DMS53 treated with DMSO at 0.1 percent for 48 hours (cell line): ENCODE measurements around the gene CDK5RAP2.
"Not testable (repeated sequence)": the region's sequence is repeated elsewhere in the genome, so short reads cannot be mapped to it uniquely, and the experiment has no call there.

Experiments used
- DNase-seq: peaks from one replicate; lab custom pipeline; 2025; ENCODE audit not compliant: unreplicated experiment; lab: John Stamatoyannopoulos, UW

The CDK5RAP2 gene

DNA sequence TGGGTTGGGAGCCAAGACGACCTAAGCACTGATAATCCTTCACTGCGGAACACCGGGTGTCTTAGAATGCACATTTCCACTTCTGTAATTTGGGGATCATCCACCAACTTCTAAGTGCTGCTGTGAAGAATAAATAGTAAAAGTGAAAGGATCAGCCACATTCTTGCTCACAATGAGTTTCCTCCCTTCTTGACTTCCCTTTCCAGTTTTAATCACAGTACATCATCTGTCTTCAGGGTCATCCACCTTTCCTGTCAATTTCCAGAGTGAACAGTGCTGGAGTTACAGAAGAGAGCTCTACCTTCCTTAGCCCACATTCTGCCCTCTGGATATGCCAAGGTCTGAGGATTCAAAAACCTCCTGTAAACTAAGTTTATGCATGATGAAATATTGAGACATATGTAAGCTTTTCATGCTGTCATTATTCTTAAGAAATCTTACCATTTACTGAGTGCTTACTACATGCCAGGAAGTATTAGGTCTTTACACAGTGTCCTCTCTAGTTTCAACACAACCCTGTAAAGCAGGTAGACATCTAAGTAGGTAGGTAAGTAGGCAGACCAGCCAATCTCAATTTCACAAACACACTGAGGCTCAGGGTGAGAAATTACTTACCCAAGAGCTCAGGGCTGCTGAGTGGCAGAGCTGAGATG is 105.2 kb downstream of the CDK5RAP2 start:
- DNase-seq, result no peak

GRCh38 chr9:120473608-120474007 is 106.4 kb downstream of the CDK5RAP2 start:
- no peak for DNase-seq

DNA sequence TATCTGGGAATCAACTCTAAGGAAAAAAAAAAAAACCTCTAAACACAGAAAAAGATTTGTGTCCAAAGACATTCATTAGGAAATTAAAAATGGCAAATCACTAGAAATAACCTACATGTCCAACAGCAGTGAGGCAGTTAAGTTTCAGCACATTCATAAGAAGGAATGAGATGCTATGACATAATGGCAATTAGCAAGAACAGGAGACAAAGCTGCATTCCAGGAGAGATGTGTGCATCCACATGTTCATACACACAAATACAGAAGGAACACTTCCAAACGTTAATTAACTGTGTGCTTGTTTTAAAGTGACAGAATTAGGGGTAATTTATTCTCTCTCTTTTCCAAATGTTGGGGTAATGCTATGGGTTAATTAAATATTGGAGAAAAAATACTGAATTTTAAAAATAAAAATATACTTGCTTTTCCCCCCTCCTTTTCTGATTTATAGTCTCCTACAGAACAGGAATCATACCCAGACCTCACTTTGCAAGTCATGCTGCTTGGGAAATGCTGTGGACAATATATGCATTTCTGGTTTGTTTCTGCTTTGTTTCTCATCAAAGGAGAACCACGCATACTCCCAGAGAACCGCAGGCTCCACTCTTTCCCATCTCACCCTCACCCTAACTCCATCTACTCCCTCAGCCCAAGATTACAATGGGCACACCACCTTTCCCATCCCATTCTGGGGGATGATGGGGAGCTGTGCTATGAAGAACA is 114.1 kb downstream of the CDK5RAP2 start:
- DNase-seq, result no peak

GRCh38 chr9:120464887-120465421 is 115.0 kb downstream of the CDK5RAP2 start:
- no peak for DNase-seq

- no peak for DNase-seq
These were observed 115.6 kb downstream of the CDK5RAP2 start for GRCh38 chr9:120464176-120464886.

GRCh38 chr9:120463765-120464164 is 116.2 kb downstream of the CDK5RAP2 start:
- no peak for DNase-seq

DNA sequence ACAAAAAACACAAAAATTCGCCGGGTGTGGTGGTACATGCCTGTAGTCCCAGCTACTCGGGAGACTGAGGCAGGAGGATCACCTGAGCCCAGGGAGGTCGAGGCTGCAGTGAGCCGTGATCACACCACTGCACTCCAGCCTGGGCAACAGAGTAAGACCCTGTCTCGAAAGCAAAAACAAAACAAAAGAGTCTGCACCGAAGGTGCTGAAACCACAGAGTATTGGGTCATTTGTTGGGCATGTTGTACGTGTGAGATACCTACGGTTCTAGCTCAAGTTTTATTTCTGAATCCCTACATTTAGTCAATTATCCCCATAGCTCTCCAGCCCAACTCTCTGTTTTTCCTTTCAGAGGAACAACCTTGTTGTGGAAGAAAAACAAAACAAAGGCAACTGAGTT is 118.3 kb downstream of the CDK5RAP2 start:
- DNase-seq, result not testable (repeated sequence)

DNA sequence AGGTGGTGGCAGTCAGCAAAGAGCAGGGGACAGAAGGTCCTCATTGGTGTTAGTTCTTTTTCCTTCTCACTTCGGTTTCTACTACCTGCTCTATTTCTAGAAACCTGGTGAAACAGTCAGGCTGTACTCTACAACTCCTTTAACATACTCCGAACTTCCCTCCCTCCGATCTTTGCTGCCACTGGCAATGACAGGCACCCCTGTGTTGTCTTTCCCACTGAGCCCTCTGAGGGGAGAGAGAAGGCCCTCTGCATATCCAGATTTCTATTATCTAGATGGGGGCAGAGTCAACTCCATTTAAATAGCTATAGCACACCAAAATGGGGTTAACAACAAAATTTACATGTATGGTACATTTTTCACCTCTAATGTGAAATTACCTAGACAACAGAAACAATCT is 123.7 kb downstream of the CDK5RAP2 start:
- DNase-seq, result no peak

- no peak for DNase-seq
These were observed 125.5 kb downstream of the CDK5RAP2 start for GRCh38 chr9:120454467-120454866.

GRCh38 chr9:120453792-120454191 is 126.2 kb downstream of the CDK5RAP2 start:
- DNase-seq, result no peak

- DNase-seq, result no peak
These were observed 127.3 kb downstream of the CDK5RAP2 start for GRCh38 chr9:120452631-120453030.

GRCh38 chr9:120450916-120451315 is 129.1 kb downstream of the CDK5RAP2 start:
- DNase-seq, result no peak

GRCh38 chr9:120449566-120449965 is 130.4 kb downstream of the CDK5RAP2 start:
- no peak for DNase-seq

- no peak for DNase-seq
These were observed 131.9 kb downstream of the CDK5RAP2 start for GRCh38 chr9:120447959-120448500.

DNA sequence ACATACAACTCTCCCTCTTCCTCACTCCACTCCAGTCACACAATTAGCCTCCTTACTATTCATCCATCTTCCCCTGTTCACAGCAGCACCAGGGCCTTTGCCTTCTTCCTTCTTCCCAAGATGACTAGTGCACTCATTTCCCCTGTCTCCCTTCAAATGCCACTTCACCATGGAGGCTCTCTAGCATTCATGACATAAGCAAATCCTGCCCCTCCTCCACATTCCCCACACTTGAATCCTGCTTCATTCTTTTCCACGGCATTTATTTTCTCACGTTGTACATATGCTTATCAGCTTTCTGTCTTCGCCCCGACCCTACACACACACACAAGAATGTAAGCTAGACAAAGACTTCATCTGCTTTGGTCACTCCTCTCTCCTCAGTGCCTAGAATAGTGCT is 133.3 kb downstream of the CDK5RAP2 start:
- DNase-seq, result no peak

DNA sequence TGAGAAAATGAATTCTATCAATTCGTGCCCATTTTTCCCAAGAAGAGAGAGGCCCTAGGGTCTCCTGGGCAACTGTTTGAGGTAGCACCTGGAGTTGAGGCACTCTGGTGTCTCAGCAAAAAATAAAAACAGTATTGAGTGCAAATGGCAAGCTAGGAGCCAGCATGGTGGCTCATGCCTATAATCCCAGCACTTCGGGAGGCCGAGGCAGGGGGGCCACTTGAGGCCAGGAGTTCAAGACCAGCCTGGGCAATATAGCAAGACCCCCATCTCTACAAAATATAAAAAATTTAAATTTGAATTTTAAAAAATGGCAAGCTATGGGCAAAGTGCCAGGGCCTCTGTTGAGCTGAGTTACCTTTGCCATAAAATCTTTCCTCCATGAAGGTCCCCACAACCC is 136.0 kb downstream of the CDK5RAP2 start:
- DNase-seq, result no peak

DNA sequence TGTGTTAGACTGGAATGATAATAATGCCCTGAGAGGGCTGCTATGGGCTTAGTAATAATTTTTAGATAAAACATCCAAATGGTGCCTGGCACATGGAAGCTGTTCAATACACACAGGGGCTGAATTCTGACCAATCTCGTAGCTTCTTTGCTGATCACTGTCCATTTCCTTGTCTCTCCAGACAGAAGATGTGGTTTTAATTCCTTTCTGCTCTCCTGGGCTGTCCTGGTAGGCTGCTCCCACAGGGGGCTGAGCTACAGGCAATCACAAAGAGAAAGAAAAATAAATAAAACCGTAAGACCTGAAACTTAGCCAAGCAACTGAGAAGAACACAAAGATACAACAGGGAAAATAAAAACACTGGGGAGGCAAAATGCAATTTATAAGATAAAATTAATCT is 136.5 kb downstream of the CDK5RAP2 start:
- no peak for DNase-seq

DNA sequence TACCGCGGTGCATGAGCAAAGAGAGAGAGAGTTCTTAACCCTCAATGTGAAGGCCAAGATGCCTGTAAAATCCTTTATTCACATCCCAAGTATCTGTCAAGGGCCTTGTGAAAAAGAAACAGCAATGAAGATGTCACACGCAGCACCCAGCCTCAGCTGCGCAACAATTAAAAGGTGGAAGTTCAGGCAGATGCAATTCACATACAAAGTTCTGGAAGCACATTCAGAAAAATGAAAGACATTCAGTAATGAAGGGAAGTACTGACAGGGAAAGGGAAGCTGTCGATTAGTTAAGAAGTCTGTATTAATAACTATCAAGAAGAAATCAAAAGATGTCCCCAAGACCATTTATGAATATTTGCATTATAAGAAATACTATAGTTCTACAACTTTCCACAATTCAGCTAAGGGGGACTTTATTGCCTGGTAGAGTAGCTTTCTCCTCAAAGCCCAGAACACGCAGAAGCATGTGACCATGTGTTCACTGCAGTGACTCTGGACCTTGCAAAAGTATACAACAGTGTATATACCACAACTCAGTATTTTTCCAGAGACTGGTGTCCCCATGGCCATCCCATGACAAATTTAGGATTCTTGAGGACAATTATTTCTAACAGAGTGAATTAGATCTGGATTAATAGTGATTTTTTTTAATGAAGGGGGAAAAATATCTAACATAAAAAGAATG is 137.5 kb downstream of the CDK5RAP2 start:
- no peak for DNase-seq

- DNase-seq, result no peak
These were observed 138.3 kb downstream of the CDK5RAP2 start for GRCh38 chr9:120441426-120442307.

DNA sequence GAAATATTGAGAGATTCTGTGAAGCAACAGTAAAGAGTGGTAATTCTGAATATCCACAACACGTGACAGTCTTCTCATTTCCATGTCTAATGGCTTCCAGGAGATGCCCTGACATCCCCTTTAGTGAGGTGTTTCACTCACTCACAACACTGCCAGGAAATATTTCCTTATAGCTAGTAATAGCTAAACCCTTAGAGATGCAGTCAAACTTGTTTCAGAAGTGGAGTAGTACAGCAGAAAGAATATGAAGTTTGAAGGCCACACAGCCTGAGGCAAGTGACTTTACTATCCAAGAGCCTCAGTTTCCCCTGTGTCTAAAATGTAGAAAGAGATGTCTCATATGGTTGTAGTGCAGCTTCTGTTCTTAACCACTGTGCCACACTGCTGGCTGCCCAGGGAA is 139.2 kb downstream of the CDK5RAP2 start:
- no peak for DNase-seq
